GM23248 (cell line): ENCODE measurements around the gene SLC9A5. TPM values are rescaled to one million over a fixed set of nuclear protein-coding genes. Genes with fewer than 3 reads are reported as not detected.

Source experiments
- DNase-seq: peaks from one replicate; pipeline ENCODE4 v3.0.0-alpha.2; 2015
- H2AFZ ChIP-seq: fragments of 200-600 bp; sonication (generic); 2 replicates; pipeline ENCODE4 v1.6.1; 2016; ENCODE audit warnings: antibody characterized with exemption
- H3F3A ChIP-seq: fragments of 200-600 bp; sonication (generic); 2 replicates; pipeline ENCODE4 v1.6.1; 2016; ENCODE audit warnings: mild to moderate bottlenecking, antibody characterized with exemption, mixed run types; ENCODE audit not compliant: insufficient read depth
- H3K27ac ChIP-seq: fragments of 200-600 bp; sonication (generic); 2 replicates; pipeline ENCODE4 v1.5.1; 2016; ENCODE audit warnings: mild to moderate bottlenecking
- H3K27me3 ChIP-seq: fragments of 200-600 bp; sonication (generic); replicated peaks from 2 replicates; pipeline ENCODE4 v1.6.1; 2016; ENCODE audit warnings: mild to moderate bottlenecking; ENCODE audit not compliant: insufficient read depth
- H3K36me3 ChIP-seq: fragments of 200-600 bp; sonication (generic); 2 replicates; pipeline ENCODE4 v1.6.1; 2016; ENCODE audit warnings: low read depth, mild to moderate bottlenecking
- H3K4me1 ChIP-seq: fragments of 200-600 bp; sonication (generic); 2 replicates; pipeline ENCODE4 v1.6.1; 2016; ENCODE audit warnings: mild to moderate bottlenecking; ENCODE audit not compliant: insufficient read depth
- H3K4me2 ChIP-seq: fragments of 200-600 bp; sonication (generic); one replicate; pipeline ENCODE4 v1.6.1; 2016; ENCODE audit warnings: mild to moderate bottlenecking; ENCODE audit not compliant: unreplicated experiment
- H3K4me3 ChIP-seq: fragments of 200-600 bp; sonication (generic); 2 replicates; pipeline ENCODE4 v1.5.1; 2016; ENCODE audit warnings: mild to moderate bottlenecking
- H3K79me2 ChIP-seq: fragments of 200-600 bp; sonication (generic); 2 replicates; pipeline ENCODE4 v1.6.1; 2016; ENCODE audit warnings: mild to moderate bottlenecking; ENCODE audit not compliant: insufficient read depth
- H3K9ac ChIP-seq: fragments of 200-600 bp; sonication (generic); 2 replicates; pipeline ENCODE4 v1.6.1; 2016; ENCODE audit warnings: mild to moderate bottlenecking
- H3K9me2 ChIP-seq: fragments of 200-600 bp; sonication (generic); 2 replicates; pipeline ENCODE4 v1.6.1; 2016; ENCODE audit warnings: mixed run types, mild to moderate bottlenecking, moderate library complexity; ENCODE audit not compliant: insufficient read depth
- H3K9me3 ChIP-seq: fragments of 200-600 bp; sonication (generic); one replicate; pipeline ENCODE4 v1.6.1; 2017; ENCODE audit warnings: low read depth
- H4K20me1 ChIP-seq: fragments of 200-600 bp; sonication (generic); 2 replicates; pipeline ENCODE4 v1.6.0; 2016; ENCODE audit not compliant: insufficient read depth
- EZH2 ChIP-seq: fragments of 200-600 bp; sonication (generic); IDR thresholded peaks from 2 replicates; pipeline ENCODE4 v1.6.1; 2018; ENCODE audit warnings: antibody characterized with exemption, mild to moderate bottlenecking; ENCODE audit not compliant: insufficient read depth, poor library complexity, severe bottlenecking
- EZH2phosphoT487 ChIP-seq: fragments of 200-600 bp; sonication (generic); IDR thresholded peaks from 2 replicates; pipeline ENCODE4 v1.6.1; 2018; ENCODE audit warnings: antibody characterized with exemption, moderate library complexity, mild to moderate bottlenecking, low read depth; ENCODE audit not compliant: insufficient read depth
- WGBS, 2 experiments: methylation state at CpG; one replicate each; pipeline ENCODE4 v1.1.6; 2015 to 2017; ENCODE audit warnings: low lambda C conversion rate in 2 of 2, low coverage in 1 of 2; ENCODE audit errors: missing lambda C conversion rate in 2 of 2; 5-methylcytosine and 5-hydroxymethylcytosine counted together
- in situ Hi-C: fragments of 300-500 bp; cut with MboI; formaldehyde crosslinking; loops from 2 replicates; pipeline ENCODE4 v1.15.0; 2020
- polyA plus RNA-seq: library from polyadenylated mRNA; unstranded; fragments of >200 nt; fragmentation: Nextera tagmentation; extraction: Ambion mirVana; gene quantifications from 2 replicates; pipeline ENCODE4 v1.2.1, GENCODE V29; 2016
- total RNA-seq: library from RNA; depleted of rRNA; stranded (reverse); fragments of >200 nt; shearing (Covaris generic); gene quantifications from 2 replicates; pipeline ENCODE4 v1.2.3, GENCODE V29; 2014

Gene SLC9A5
- total and polyA plus RNA-seq, 2 experiments from 2014 or later = 2.2 to 2.5 TPM

DNA sequence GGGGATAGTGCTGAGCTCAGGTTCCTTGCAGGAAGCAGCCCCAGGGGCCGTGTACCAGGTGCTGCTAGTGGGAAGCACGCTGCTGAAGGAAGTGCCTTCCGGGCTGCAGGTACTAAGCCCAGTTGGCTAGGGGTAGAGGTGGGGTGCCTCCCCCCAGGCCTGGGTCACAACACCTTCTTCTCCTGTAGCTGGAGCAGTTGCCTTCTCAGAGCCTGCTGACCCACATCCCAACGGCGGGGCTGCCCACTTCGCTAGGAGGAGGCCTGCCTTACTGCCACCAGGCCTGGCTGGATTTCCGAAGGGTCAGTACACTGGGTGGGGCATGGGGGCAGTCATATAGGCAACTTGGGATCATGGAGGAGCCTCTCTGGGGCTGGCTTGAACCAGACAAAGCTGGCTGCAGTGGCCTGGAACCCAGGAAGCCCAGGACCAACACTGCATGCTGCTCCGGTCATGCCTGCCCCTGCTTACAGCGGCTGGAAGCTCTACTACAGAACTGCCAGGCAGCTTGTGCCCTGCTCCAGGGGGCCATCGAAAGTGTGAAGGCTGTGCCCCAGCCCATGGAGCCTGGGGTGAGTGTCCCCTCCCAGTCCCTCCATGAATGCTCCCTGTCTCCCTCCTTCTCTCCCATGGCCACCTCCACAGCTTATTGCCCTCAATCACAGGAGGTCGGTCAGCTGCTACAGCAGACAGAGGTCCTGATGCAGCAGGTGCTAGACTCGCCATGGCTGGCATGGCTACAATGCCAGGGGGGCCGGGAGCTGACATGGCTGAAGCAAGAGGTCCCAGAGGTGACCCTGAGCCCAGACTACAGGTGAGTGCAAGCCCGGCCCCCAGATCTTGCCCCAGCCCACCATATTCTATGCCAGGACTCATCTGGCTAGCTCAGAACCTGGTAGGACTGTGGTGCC is 33.0 kb downstream of the SLC9A5 start:
- Histone ChIP-seq H2AFZ (no peak overlapping the region), H3K4me2 (no peak overlapping the region), H3K79me2 (no peaks in the 10 kb centered on the region), H3K9ac (no peak overlapping the region), H3F3A (peaks cover 14% of the 10 kb centered on the region), H4K20me1 (no peaks in the 10 kb centered on the region), H3K9me2 (no peaks in the 10 kb centered on the region), H3K27ac (no peak overlapping the region), H3K27me3 (no peaks in the 10 kb centered on the region), H3K9me3 (no peaks in the 10 kb centered on the region), H3K4me1 (peaks cover 18% of the 10 kb centered on the region), H3K36me3 (no peaks in the 10 kb centered on the region), H3K4me3 (no peak overlapping the region)
- no peak for TF ChIP-seq EZH2phosphoT487
- no peak for TF ChIP-seq EZH2
- DNase-seq = no peak
- 96 to 97% methylated on average over 13 to 14 of the region's 14 CpGs for WGBS, 2 experiments
- in situ Hi-C loops = no loop called here

DNA sequence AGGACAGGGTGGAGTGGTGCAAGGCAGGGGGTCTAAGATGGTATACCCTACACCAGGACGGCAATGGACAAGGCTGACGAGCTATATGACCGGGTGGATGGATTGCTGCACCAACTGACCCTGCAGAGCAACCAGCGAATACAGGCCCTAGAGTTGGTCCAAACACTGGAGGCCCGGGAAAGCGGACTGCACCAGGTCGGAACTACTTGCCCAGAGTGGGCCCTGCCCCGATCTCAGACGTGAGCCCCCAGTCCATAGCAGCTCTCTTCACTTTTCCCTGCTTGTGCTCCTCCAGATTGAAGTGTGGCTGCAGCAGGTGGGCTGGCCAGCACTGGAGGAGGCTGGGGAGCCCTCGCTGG is 33.6 kb downstream of the SLC9A5 start:
- 93 to 99% methylated on average over 10 of the region's 10 CpGs for WGBS, 2 experiments
- H3K4me2 ChIP-seq = no peak overlapping the region
- no peaks in the 10 kb centered on the region for H3K9me2 ChIP-seq
- no peak overlapping the region for H3K9ac ChIP-seq
- peaks cover 14% of the 10 kb centered on the region for H3K4me1 ChIP-seq
- peaks cover 12% of the 10 kb centered on the region for H3F3A ChIP-seq
- H3K27ac ChIP-seq = no peak overlapping the region
- H3K9me3 ChIP-seq = no peaks in the 10 kb centered on the region
- TF ChIP-seq EZH2phosphoT487 (no peak), EZH2 (no peak)
- no peak for DNase-seq
- no peaks in the 10 kb centered on the region for H3K27me3 ChIP-seq
- no peaks in the 10 kb centered on the region for H4K20me1 ChIP-seq
- in situ Hi-C loops = no loop called here
- H3K4me3 ChIP-seq = no peak overlapping the region
- H3K36me3 ChIP-seq = no peaks in the 10 kb centered on the region
- H2AFZ ChIP-seq = no peak overlapping the region
- no peaks in the 10 kb centered on the region for H3K79me2 ChIP-seq

DNA sequence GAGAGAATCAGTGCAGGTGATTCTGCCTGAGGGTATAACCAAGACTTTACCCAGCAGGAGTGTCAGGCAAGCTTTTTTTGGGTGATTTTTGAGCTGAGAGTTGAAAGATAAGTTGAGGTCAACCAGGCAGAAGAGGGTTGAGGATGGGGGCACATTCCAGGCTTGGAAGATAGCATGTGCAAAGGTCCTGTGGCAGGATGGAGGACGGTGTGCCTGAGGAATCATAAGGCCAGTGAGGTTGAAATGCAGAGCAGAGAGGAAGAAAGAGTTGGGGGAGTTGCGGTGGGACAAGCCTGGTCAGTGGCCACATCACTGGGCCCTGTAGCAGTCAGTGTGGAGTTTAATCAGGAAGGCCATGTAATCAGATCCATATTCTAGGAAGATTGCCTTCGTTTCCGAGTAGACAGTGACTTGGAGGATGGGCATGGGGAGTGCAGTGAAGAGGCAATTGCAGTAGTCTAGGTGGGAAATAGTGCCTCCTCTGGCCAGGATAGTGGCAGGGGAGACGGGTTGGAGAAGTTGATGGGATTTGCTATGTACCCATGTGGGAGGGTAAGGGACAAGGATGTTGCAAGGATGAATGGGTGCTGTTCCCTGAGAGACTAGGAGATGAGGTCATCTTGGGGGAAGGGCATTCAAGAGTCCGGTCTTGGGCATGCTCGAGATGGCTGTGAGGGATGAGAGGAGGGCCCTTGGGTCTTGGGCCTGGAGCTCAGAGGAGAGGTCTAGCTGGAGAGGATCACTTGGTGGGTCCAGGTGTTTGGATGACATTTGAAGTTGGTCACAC is 34.5 kb downstream of the SLC9A5 start:
- peak; percentile 37 for DNase-seq
- no peak overlapping the region for H3K9ac ChIP-seq
- H3K4me2 ChIP-seq = no peak overlapping the region
- no peaks in the 10 kb centered on the region for H3K27me3 ChIP-seq
- in situ Hi-C loops = no loop called here
- no peaks in the 10 kb centered on the region for H3K9me3 ChIP-seq
- H4K20me1 ChIP-seq = no peaks in the 10 kb centered on the region
- H3K9me2 ChIP-seq = no peaks in the 10 kb centered on the region
- no peaks in the 10 kb centered on the region for H3K36me3 ChIP-seq
- no peaks in the 10 kb centered on the region for H3K79me2 ChIP-seq
- no peak overlapping the region for H3K27ac ChIP-seq
- TF ChIP-seq EZH2phosphoT487 (no peak), EZH2 (no peak)
- WGBS, 2 experiments = 86 to 94% methylated on average over 7 of the region's 7 CpGs
- peaks cover 6% of the 10 kb centered on the region for H3F3A ChIP-seq
- H3K4me3 ChIP-seq = no peak overlapping the region
- H2AFZ ChIP-seq = no peak overlapping the region
- peaks cover 8% of the 10 kb centered on the region for H3K4me1 ChIP-seq

- Histone ChIP-seq H3K27ac (no peak overlapping the region), H3K4me3 (no peak overlapping the region), H3K36me3 (no peaks in the 10 kb centered on the region), H2AFZ (no peak overlapping the region), H3K27me3 (no peaks in the 10 kb centered on the region), H3K9ac (no peak overlapping the region), H3K79me2 (no peaks in the 10 kb centered on the region), H3F3A (no peaks in the 10 kb centered on the region; the same call in 1 of the 2 replicates), H4K20me1 (no peaks in the 10 kb centered on the region), H3K9me2 (no peaks in the 10 kb centered on the region), H3K9me3 (no peaks in the 10 kb centered on the region), H3K4me1 (0 out of 2 replicates have a peak, but pooled peaks cover under 1% of the 10 kb centered on the region), H3K4me2 (no peak overlapping the region)
- no peak for DNase-seq
- no peak for TF ChIP-seq EZH2
- 92 to 94% methylated on average over 21 of the region's 21 CpGs for WGBS, 2 experiments
- in situ Hi-C loops = no loop called here
Observed at GRCh38 chr16:67283826-67284555, 35.2 kb downstream of the SLC9A5 start.
